PFSK-1 (cell line): ENCODE data around the gene WDR86.

ENCODE experiments used
- FOXP2 ChIP-seq: optimal IDR thresholded peaks from 2 replicates; pipeline ENCODE3; 2011; ENCODE audit warnings: borderline replicate concordance, control low read depth, inconsistent platforms; ENCODE audit not compliant: insufficient read depth; ENCODE audit errors: extremely low read length, extremely low read depth
- POLR2AphosphoS5 ChIP-seq: IDR thresholded peaks from 2 replicates; pipeline ENCODE4 v1.6.1; 2012; ENCODE audit warnings: low read depth, mild to moderate bottlenecking, control low read depth, low read length, moderate library complexity
- REST ChIP-seq, 2 experiments: IDR thresholded peaks; 2 replicates each; pipeline versions ENCODE4 v1.6.1 to v1.8.0; 2011 to 2012; ENCODE audit warnings: low read depth in 2 of 2, low read length in 2 of 2, control low read depth in 1 of 2, inconsistent platforms in 1 of 2, mild to moderate bottlenecking in 1 of 2, moderate library complexity in 1 of 2; ENCODE audit not compliant: insufficient read depth in 1 of 2
- SIN3A ChIP-seq: IDR thresholded peaks from 2 replicates; pipeline ENCODE4 v1.6.1; 2012; ENCODE audit warnings: mild to moderate bottlenecking, low read length, moderate library complexity, borderline replicate concordance; ENCODE audit not compliant: insufficient read depth
- TAF1 ChIP-seq: IDR thresholded peaks from 2 replicates; pipeline ENCODE4 v1.6.1; 2012; ENCODE audit warnings: low read length, control low read depth, borderline replicate concordance; ENCODE audit not compliant: insufficient read depth

Gene WDR86

GRCh38 chr7:151395036-151395367 lies 14.8 kb downstream of the WDR86 start:
- TF ChIP-seq SIN3A: no peak
- no peak for TF ChIP-seq REST (IDR thresholded peaks at IDR 0.05; ENCODE audit: insufficient read depth in 1 of 2, low read depth in 2 of 2, low read length in 2 of 2)
- TF ChIP-seq TAF1: no peak

- no peak for TF ChIP-seq SIN3A
- TF ChIP-seq TAF1: no peak
- TF ChIP-seq FOXP2: no peak
- no peak for TF ChIP-seq POLR2AphosphoS5
- no peak for TF ChIP-seq REST (IDR thresholded peaks at IDR 0.05; ENCODE audit: insufficient read depth in 1 of 2, low read depth in 2 of 2, low read length in 2 of 2)
These were observed 15.5 kb downstream of the WDR86 start for GRCh38 chr7:151394076-151395035.

- no peak for TF ChIP-seq SIN3A
- no peak for TF ChIP-seq TAF1
- TF ChIP-seq REST (IDR thresholded peaks at IDR 0.05; ENCODE audit: insufficient read depth in 1 of 2, low read depth in 2 of 2, low read length in 2 of 2): no peak
These were observed 16.5 kb downstream of the WDR86 start for GRCh38 chr7:151393031-151393977.

DNA sequence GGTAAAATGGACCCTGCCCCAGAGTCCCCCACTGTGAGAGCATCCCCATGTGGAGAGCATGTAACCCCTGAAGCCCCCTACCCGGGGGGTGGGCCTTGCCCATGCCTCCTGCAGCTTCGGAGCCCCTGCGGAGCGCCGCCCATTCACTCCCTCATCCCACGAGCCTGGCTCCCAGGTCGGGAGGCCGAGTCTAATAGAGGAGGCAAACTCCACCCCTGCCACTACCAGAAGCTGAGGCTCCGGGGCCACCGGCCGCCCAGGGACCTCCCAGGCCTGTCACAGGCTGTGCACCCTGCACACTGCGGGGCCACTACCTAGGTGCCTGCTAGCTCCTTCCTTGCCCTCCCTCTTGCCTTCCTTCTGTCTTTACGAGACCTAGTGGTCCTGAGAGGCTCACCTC lies 17.4 kb downstream of the WDR86 start:
- TF ChIP-seq TAF1 (no peak), SIN3A (no peak), POLR2AphosphoS5 (no peak), REST (IDR thresholded peaks at IDR 0.05; ENCODE audit: insufficient read depth in 1 of 2, low read depth in 2 of 2, low read length in 2 of 2) (no peak), FOXP2 (no peak)
